OCI-LY1 (cell line): ENCODE results near the gene SHE.

Experiments used
- EZH2 ChIP-seq: fragments of 200-600 bp; sonication (generic), shearing (Covaris generic); IDR thresholded peaks from 2 replicates; pipeline ENCODE4 v1.8.0; 2017; ENCODE audit warnings: borderline replicate concordance, mixed run types, mild to moderate bottlenecking, antibody characterized with exemption, low read length, moderate library complexity, mixed read lengths
- TF ChIP-seq, protein P1 (sequence below): fragments of 200-600 bp; sonication (generic), shearing (Covaris generic); IDR thresholded peaks from 2 replicates; pipeline ENCODE4 v1.5.1; 2017; ENCODE audit warnings: mild to moderate bottlenecking, antibody characterized with exemption, low read length, moderate library complexity, mixed read lengths

DNA sequence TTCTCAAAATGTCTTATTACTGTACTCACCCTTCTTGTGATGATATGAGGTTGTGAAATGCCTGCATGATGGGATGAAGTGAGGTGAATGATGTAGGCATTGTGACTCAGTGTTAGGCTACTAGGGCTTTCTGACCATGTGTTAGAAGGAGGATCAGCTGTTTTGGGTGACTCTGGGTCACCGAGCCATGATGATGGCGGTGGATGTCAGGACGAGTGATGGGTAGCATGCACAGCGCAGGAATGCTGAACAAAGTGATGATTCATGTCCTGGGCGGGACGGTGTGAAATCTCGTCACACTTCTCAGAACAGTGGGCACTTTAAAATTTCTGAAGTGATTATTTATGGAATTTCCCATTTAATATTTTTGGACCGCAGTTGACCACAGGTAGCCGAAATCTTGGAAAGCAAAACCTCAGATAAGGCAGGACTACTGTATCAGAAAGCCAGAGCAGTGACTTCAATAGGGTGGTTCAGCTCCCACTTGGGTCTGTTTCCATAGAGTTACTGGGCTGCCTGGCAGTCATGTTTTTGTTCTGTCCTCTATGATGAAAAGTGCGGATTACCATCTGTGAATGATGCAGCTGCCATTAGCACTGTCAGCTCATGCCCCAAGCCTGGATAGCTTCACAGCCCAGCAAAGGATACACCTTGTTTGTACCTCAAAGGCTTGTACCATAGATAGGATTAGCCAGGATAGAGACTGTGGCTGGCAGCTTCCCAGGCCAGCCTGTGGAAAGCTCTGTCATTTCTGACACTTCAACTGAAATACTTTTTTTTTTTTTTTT lies 70.4 kb downstream of the SHE start:
- no peak for TF ChIP-seq EZH2
- TF ChIP-seq, protein P1, sequence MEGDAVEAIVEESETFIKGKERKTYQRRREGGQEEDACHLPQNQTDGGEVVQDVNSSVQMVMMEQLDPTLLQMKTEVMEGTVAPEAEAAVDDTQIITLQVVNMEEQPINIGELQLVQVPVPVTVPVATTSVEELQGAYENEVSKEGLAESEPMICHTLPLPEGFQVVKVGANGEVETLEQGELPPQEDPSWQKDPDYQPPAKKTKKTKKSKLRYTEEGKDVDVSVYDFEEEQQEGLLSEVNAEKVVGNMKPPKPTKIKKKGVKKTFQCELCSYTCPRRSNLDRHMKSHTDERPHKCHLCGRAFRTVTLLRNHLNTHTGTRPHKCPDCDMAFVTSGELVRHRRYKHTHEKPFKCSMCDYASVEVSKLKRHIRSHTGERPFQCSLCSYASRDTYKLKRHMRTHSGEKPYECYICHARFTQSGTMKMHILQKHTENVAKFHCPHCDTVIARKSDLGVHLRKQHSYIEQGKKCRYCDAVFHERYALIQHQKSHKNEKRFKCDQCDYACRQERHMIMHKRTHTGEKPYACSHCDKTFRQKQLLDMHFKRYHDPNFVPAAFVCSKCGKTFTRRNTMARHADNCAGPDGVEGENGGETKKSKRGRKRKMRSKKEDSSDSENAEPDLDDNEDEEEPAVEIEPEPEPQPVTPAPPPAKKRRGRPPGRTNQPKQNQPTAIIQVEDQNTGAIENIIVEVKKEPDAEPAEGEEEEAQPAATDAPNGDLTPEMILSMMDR = no peak
